ENCODE measurements around the gene RMRP.
"Not testable (repeated sequence)": the region's sequence is repeated elsewhere in the genome, so short reads cannot be mapped to it uniquely, and the experiment has no call there.

The RMRP gene

GRCh38 chr9:35645736-35646135 is 12.1 kb downstream of the RMRP start:
- not testable (repeated sequence) for DNase-seq (ENCODE audit: low read depth in 2 of 3, low spot score in 2 of 3)

- no peak for DNase-seq (ENCODE audit: low read depth in 2 of 3, low spot score in 2 of 3)
These were observed 14.8 kb downstream of the RMRP start for GRCh38 chr9:35643046-35643445.

- DNase-seq (ENCODE audit: low read depth in 2 of 3, low spot score in 2 of 3): not testable (repeated sequence)
These were observed 16.3 kb downstream of the RMRP start for GRCh38 chr9:35641478-35641877.

- DNase-seq (ENCODE audit: low read depth in 2 of 3, low spot score in 2 of 3): not testable (repeated sequence)
These were observed 17.4 kb downstream of the RMRP start for GRCh38 chr9:35640431-35640830.

GRCh38 chr9:35639631-35640030 is 18.2 kb downstream of the RMRP start:
- no peak for DNase-seq (ENCODE audit: low read depth in 2 of 3, low spot score in 2 of 3)

- not testable (repeated sequence) for DNase-seq (ENCODE audit: low read depth in 2 of 3, low spot score in 2 of 3)
These were observed 18.6 kb downstream of the RMRP start for GRCh38 chr9:35639225-35639624.

GRCh38 chr9:35638751-35639150 is 19.1 kb downstream of the RMRP start:
- DNase-seq (ENCODE audit: low read depth in 2 of 3, low spot score in 2 of 3): not testable (repeated sequence)

GRCh38 chr9:35637427-35637955 is 20.3 kb downstream of the RMRP start:
- not testable (repeated sequence) for DNase-seq (ENCODE audit: low read depth in 2 of 3, low spot score in 2 of 3)

- DNase-seq (ENCODE audit: low read depth in 2 of 3, low spot score in 2 of 3): not testable (repeated sequence)
These were observed 21.0 kb downstream of the RMRP start for GRCh38 chr9:35636877-35637246.

- no peak for DNase-seq (ENCODE audit: low read depth in 2 of 3, low spot score in 2 of 3)
These were observed 21.5 kb downstream of the RMRP start for GRCh38 chr9:35636135-35636876.

DNA sequence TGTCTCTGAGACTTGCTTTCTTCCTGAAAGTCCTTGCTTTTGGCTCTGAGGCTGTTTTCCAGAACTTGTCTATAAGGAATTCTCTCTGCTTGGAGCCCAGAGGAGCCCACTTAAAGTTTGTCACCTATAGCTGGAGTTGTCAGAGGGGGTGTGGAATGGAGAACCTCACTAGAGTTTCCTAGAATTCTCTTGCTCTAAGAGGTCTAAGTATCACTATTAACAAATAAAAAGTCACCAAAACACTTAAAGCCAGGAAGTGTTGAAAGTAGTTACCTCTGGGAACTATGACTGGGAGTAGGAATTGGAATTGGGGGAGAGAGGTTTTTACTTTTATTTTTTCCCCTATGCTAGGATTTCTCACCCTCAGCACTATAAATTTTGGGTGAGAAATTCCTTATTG is 22.1 kb downstream of the RMRP start:
- DNase-seq (ENCODE audit: low read depth in 2 of 3, low spot score in 2 of 3): no peak

GRCh38 chr9:35629597-35629996 is 28.2 kb downstream of the RMRP start:
- DNase-seq (ENCODE audit: low read depth in 2 of 3, low spot score in 2 of 3): no peak

DNA sequence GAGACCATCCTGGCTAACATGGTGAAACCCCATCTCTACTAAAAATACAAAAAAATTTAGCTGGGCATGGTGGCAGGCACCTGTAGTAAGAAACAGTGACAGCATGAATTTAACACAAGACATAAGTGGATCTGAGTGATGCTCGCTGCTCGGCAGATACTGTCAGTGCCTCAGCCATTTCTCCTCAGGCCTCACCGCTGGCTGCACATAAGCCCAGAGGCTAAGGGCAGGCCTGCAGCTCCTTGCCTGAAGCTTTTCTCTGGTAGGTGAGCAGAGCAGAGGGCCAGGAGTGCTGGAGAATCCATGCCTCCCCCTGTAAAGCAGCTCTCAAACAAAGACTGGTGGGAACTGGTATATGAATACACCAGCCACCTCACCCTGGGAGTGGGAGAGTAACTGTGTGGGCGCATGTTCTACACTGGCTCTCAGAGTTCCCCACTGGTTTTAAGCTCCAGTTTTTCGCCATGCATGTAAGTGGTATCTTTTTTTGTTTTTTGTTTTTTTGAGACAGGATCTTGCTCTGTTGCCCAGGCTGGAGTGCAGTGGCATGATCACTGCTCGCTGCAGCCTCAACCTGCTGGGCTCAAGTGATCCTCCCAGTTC is 29.3 kb downstream of the RMRP start:
- DNase-seq (ENCODE audit: low read depth in 2 of 3, low spot score in 2 of 3): no peak

DNA sequence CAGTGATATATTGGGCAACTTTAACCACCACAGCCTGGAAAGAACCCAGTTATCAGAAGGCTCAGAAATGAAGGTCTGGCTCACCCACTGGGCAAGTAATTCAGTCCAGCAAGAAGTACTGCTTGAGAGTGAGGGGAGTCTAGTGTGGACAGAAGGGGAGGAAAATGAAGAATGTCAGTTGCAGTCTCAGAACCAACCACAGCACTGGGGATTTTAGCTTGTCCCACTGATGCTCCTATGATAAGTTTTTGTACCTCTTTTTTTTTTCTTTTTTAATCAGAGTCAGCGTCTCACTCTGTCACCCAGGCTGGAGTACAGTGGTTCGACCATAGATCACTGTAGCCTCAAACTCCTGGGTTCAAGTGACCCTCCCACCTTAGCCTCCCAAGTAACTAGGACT is 30.2 kb downstream of the RMRP start:
- DNase-seq (ENCODE audit: low read depth in 2 of 3, low spot score in 2 of 3): no peak

GRCh38 chr9:35619800-35620158 is 38.0 kb downstream of the RMRP start:
- no peak for DNase-seq (ENCODE audit: low read depth in 2 of 3, low spot score in 2 of 3)

GRCh38 chr9:35618854-35619799 is 38.7 kb downstream of the RMRP start:
- DNase-seq (ENCODE audit: low read depth in 2 of 3, low spot score in 2 of 3): peak in 2 of 3 experiments; percentile 18 to 50

- DNase-seq (ENCODE audit: low read depth in 2 of 3, low spot score in 2 of 3): no peak
These were observed 39.5 kb downstream of the RMRP start, which contains the start of gene CD72 for GRCh38 chr9:35618325-35618727. CD72 (minus strand) TSS chr9:35618413; CDS start chr9:35618303, 110 bp downstream.

DNA sequence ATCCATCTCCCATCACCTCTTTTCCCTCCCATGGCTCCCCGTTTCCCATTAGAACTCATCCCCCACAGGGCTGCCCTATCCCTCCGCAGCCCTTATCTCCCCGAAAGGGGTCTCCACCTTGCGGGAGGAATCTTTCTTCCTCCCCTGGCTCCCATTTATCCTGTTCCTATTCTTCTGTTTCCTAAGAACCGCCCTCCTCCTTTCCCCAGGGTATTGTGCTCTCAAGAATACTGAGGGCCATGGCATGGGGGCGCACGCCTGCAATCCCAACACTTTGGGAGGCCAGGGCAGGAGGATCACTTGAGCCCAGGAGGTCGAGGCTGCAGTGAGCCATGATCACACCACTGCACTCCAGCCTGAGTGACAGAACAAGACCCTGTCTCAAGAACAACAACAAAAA is 40.3 kb downstream of the RMRP start:
- DNase-seq (ENCODE audit: low read depth in 2 of 3, low spot score in 2 of 3): no peak

- peak in 2 of 3 experiments; percentile 58 to 68 for DNase-seq (ENCODE audit: low read depth in 2 of 3, low spot score in 2 of 3)
These were observed 40.9 kb downstream of the RMRP start for GRCh38 chr9:35616681-35617459.

GRCh38 chr9:35615981-35616680 is 41.7 kb downstream of the RMRP start:
- no peak for DNase-seq (ENCODE audit: low read depth in 2 of 3, low spot score in 2 of 3)
